PC-3 (cell line): Measurements from ENCODE around the gene DVL1. TPM values are rescaled to one million over a fixed set of nuclear protein-coding genes. Genes with fewer than 3 reads are reported as not detected.

Experiments
- ATAC-seq: fragments of 200-7000 bp; cut with Tn5 transposase; 2 replicates; pipeline ENCODE4 v1.9.1; 2020; ENCODE audit warnings: mild to moderate bottlenecking, moderate library complexity
- BruUV-seq: library from RNA; stranded (reverse); fragments of 400-500 nt; replicated peaks from 2 replicates; lab custom pipeline; 2021; lab: Mats Ljungman, UMichigan
- CTCF ChIA-PET: fragments of 300-600 bp; sonication (Branson Sonifier 250); formaldehyde crosslinking; loops from one replicate; lab custom pipeline; 2022; ENCODE audit warnings: antibody characterized with exemption; lab: Charles Lee
- POLR2A ChIA-PET: fragments of 300-600 bp; sonication (Branson Sonifier 250); formaldehyde crosslinking; loops from one replicate; lab custom pipeline; 2022; ENCODE audit warnings: antibody characterized with exemption; ENCODE audit not compliant: unreplicated experiment; lab: Charles Lee
- DNase-seq: peaks from one replicate; pipeline ENCODE4 v3.0.0-alpha.2; 2015
- H2AFZ ChIP-seq: fragments of 300-600 bp; sonication (generic); 2 replicates; pipeline ENCODE4 v1.6.0; 2016; ENCODE audit warnings: antibody characterized with exemption, low read length
- H3F3A ChIP-seq: fragments of 300-600 bp; sonication (generic); one replicate; pipeline ENCODE4 v1.6.0; 2017; ENCODE audit warnings: antibody characterized with exemption, low read length, control low read depth, mild to moderate bottlenecking; ENCODE audit not compliant: unreplicated experiment
- H3K27ac ChIP-seq: fragments of 300-600 bp; sonication (generic); 2 replicates; pipeline ENCODE4 v1.5.1; 2016; ENCODE audit warnings: mild to moderate bottlenecking, low read length
- H3K27me3 ChIP-seq: fragments of 300-600 bp; sonication (generic); 2 replicates; pipeline ENCODE4 v1.6.1; 2016; ENCODE audit warnings: low read length, mixed read lengths
- H3K36me3 ChIP-seq: fragments of 300-600 bp; sonication (generic); 2 replicates; pipeline ENCODE4 v1.6.1; 2016; ENCODE audit warnings: low read depth, mixed run types, low read length, mixed read lengths
- H3K4me1 ChIP-seq: fragments of 300-600 bp; sonication (generic); 2 replicates; pipeline ENCODE4 v1.5.1; 2016; ENCODE audit warnings: low read length; ENCODE audit not compliant: insufficient read depth
- H3K4me2 ChIP-seq: fragments of 300-600 bp; sonication (generic); 2 replicates; pipeline ENCODE4 v1.6.0; 2016; ENCODE audit warnings: low read length
- H3K4me3 ChIP-seq: fragments of 300-600 bp; sonication (generic); 2 replicates; pipeline ENCODE4 v1.5.1; 2016; ENCODE audit warnings: mild to moderate bottlenecking, low read length, mixed read lengths
- H3K79me2 ChIP-seq: fragments of 300-600 bp; sonication (generic); 2 replicates; pipeline ENCODE4 v1.6.1; 2017; ENCODE audit warnings: low read length, mixed read lengths
- H3K9ac ChIP-seq: fragments of 300-600 bp; sonication (generic); 2 replicates; pipeline ENCODE4 v1.6.0; 2016; ENCODE audit warnings: mild to moderate bottlenecking, low read length
- H3K9me2 ChIP-seq: fragments of 300-600 bp; sonication (generic); replicated peaks from 2 replicates; pipeline ENCODE4 v1.6.1; 2016; ENCODE audit warnings: mixed run types, low read length, mixed read lengths
- H3K9me3 ChIP-seq: fragments of 300-600 bp; sonication (generic); 2 replicates; pipeline ENCODE4 v1.6.1; 2016; ENCODE audit warnings: low read length, mixed read lengths
- H4K20me1 ChIP-seq: fragments of 300-600 bp; sonication (generic); 2 replicates; pipeline ENCODE4 v1.6.1; 2016; ENCODE audit warnings: low read length, mixed read lengths
- CTCF ChIP-seq: fragments of 300-600 bp; sonication (generic); conservative IDR thresholded peaks from 2 replicates; pipeline ENCODE4 v1.5.1; 2017; ENCODE audit warnings: antibody characterized with exemption, low read depth, mild to moderate bottlenecking, low read length
- EZH2 ChIP-seq: fragments of 300-600 bp; sonication (generic); IDR thresholded peaks from one replicate; pipeline ENCODE4 v1.6.1; 2017; ENCODE audit warnings: antibody characterized with exemption, mild to moderate bottlenecking, low read length; ENCODE audit not compliant: unreplicated experiment
- EZH2phosphoT487 ChIP-seq: fragments of 300-600 bp; sonication (generic); IDR thresholded peaks from 2 replicates; pipeline ENCODE4 v1.6.1; 2018; ENCODE audit warnings: mild to moderate bottlenecking, antibody characterized with exemption, low read length, borderline replicate concordance
- intact Hi-C: fragments of 100-400 bp; cut with micrococcal nuclease; formaldehyde crosslinking; loops from 2 replicates; pipeline ENCODE4 v1.9.0; 2023
- total RNA-seq: library from RNA; depleted of rRNA; stranded (reverse); fragments of >200 nt; gene quantifications from 2 replicates; pipeline ENCODE4 v1.2.3, GENCODE V29; 2014

The DVL1 gene
- total RNA-seq, 1 experiment from 2014 or later, result 626 TPM

DNA sequence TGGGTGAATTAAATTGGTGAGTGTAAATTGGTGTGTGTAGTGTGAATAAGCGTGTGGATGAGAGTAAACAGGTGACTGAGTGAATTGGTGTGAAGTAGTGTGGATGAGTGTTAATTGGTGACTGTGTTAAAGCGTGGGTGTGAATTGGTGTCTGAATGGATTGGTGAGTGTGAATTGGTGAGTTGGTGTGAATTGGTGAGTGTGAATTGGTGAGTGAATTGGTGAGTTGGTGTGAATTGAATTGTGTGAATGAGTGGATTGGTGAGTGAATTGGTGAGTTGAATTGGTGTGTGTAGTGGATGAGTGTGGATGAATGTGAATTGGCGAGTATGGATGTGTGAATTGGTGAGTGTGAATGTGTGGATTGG, 17.5 kb upstream of the DVL1 start:
- H3K4me1 ChIP-seq, result peaks cover 7% of the 10 kb centered on the region; the same call in 1 of the 2 replicates
- no peak overlapping the region for H2AFZ ChIP-seq
- intact Hi-C loops, result no loop called here
- H3K9me3 ChIP-seq, result peaks cover 16% of the 10 kb centered on the region; the same call in 1 of the 2 replicates
- BruUV-seq, result TSS peak; percentile 13
- peaks cover 4% of the 10 kb centered on the region; the same call in 1 of the 2 replicates for H3K79me2 ChIP-seq
- H4K20me1 ChIP-seq, result no peaks in the 10 kb centered on the region
- DNase-seq, result no peak
- H3F3A ChIP-seq, result no peaks in the 10 kb centered on the region
- H3K27ac ChIP-seq, result no peak overlapping the region
- no peaks in the 10 kb centered on the region for H3K9me2 ChIP-seq
- no peak overlapping the region for H3K4me2 ChIP-seq
- H3K36me3 ChIP-seq, result no peaks in the 10 kb centered on the region
- no peak overlapping the region for H3K4me3 ChIP-seq
- CTCF ChIA-PET, result no interaction called here
- no peak for ATAC-seq
- POLR2A ChIA-PET, result no interaction called here
- no peak overlapping the region for H3K9ac ChIP-seq
- no peaks in the 10 kb centered on the region for H3K27me3 ChIP-seq
- TF ChIP-seq EZH2 (no peak), CTCF (no peak), EZH2phosphoT487 (no peak)

GRCh38 chr1:1365875-1366698, 16.9 kb upstream of the DVL1 start:
- no peaks in the 10 kb centered on the region for H3F3A ChIP-seq
- ChIA-PET POLR2A (no interaction called here), CTCF (no interaction called here)
- H3K9ac ChIP-seq, result no peak overlapping the region
- no peak overlapping the region for H3K27ac ChIP-seq
- no TSS peak for BruUV-seq
- peaks cover 16% of the 10 kb centered on the region; the same call in 1 of the 2 replicates for H3K9me3 ChIP-seq
- no peak overlapping the region for H3K4me2 ChIP-seq
- no peak overlapping the region for H2AFZ ChIP-seq
- no peak for DNase-seq
- intact Hi-C loops, result no loop called here
- no peak overlapping the region for H3K4me3 ChIP-seq
- no peaks in the 10 kb centered on the region for H3K27me3 ChIP-seq
- no peaks in the 10 kb centered on the region for H3K79me2 ChIP-seq
- H3K4me1 ChIP-seq, result peaks cover 10% of the 10 kb centered on the region
- ATAC-seq, result no peak
- H3K9me2 ChIP-seq, result no peaks in the 10 kb centered on the region
- no peaks in the 10 kb centered on the region for H3K36me3 ChIP-seq
- no peaks in the 10 kb centered on the region for H4K20me1 ChIP-seq
- TF ChIP-seq EZH2 (no peak), CTCF (no peak), EZH2phosphoT487 (no peak)

GRCh38 chr1:1364266-1364665, 15.0 kb upstream of the DVL1 start:
- Histone ChIP-seq H3K27ac (peak overlapping the region; percentile 3; the same call in 1 of the 2 replicates), H3K36me3 (no peaks in the 10 kb centered on the region), H3K9me2 (no peaks in the 10 kb centered on the region), H3K79me2 (no peaks in the 10 kb centered on the region), H3K9ac (no peak overlapping the region), H2AFZ (no peak overlapping the region), H3K4me1 (peaks cover 29% of the 10 kb centered on the region), H3F3A (no peaks in the 10 kb centered on the region), H3K4me3 (no peak overlapping the region), H3K9me3 (peaks cover 16% of the 10 kb centered on the region; the same call in 1 of the 2 replicates), H4K20me1 (no peaks in the 10 kb centered on the region), H3K4me2 (no peak overlapping the region), H3K27me3 (no peaks in the 10 kb centered on the region)
- intact Hi-C loops, result no loop called here
- ATAC-seq, result peak; percentile 53
- peak; percentile 96 for DNase-seq
- POLR2A ChIA-PET, result interaction anchor here (0.7 kb wide), 1 partner anchor 11 kb away, joined by 3 read pairs; no protein-coding TSS in a partner anchor
- BruUV-seq, result no TSS peak
- TF ChIP-seq CTCF (0 out of 2 replicates have a peak, but pooled peaks have one; percentile 10), EZH2phosphoT487 (no peak)
- CTCF ChIA-PET, result no interaction called here
